ENCODE results near the gene COASY.

GRCh38 chr17:42544874-42545283, 17.1 kb upstream of the COASY start:
- TF ChIP-seq GATA2 (IDR thresholded peaks at IDR 0.05; ENCODE audit: low read depth, low read length) = no peak
- TF ChIP-seq GATA3 (IDR thresholded peaks at IDR 0.05; ENCODE audit: low read depth, low read length) = no peak
